Large intestine (tissue), 3 donors: ENCODE results near the gene GUCY1A1. TPM values are rescaled to one million over a fixed set of nuclear protein-coding genes. Genes with fewer than 3 reads are reported as not detected.

Experiments used
- DNase-seq, 2 donors: peaks; one replicate each; pipeline versions ENCODE4 v3.0.0 to v3.0.0-alpha.2; 2013
- H3K27ac ChIP-seq: one replicate; pipeline ENCODE4 v1.5.1; 2013; ENCODE audit warnings: low read length
- H3K27me3 ChIP-seq: 2 replicates; pipeline ENCODE4 v1.6.1; 2013; ENCODE audit warnings: low read length; ENCODE audit not compliant: control insufficient read depth, insufficient read depth
- H3K36me3 ChIP-seq: 2 replicates; pipeline ENCODE4 v1.6.1; 2013; ENCODE audit warnings: low read length; ENCODE audit not compliant: control insufficient read depth, insufficient read depth
- H3K4me1 ChIP-seq: one replicate; pipeline ENCODE4 v1.6.1; 2013; ENCODE audit warnings: low read length; ENCODE audit not compliant: control insufficient read depth, insufficient read depth
- H3K4me3 ChIP-seq: one replicate; pipeline ENCODE4 v1.5.1; 2013; ENCODE audit warnings: low read length
- H3K9me3 ChIP-seq: one replicate; pipeline ENCODE4 v1.6.1; 2013; ENCODE audit warnings: mild to moderate bottlenecking, low read depth, low read length, moderate library complexity; ENCODE audit not compliant: control insufficient read depth
- WGBS: methylation state at CpG from one replicate; pipeline ENCODE4 v1.1.5; 2013; ENCODE audit warnings: low lambda C conversion rate; ENCODE audit not compliant: insufficient coverage; 5-methylcytosine and 5-hydroxymethylcytosine counted together
- polyA plus RNA-seq: library from polyadenylated mRNA; unstranded; fragments of 120-200 nt; gene quantifications from one replicate; pipeline ENCODE4 v1.2.1, GENCODE V29; 2013

GUCY1A1 gene
- polyA plus RNA-seq, 1 donor, result 25.3 TPM

GRCh38 chr4:155658681-155659064, 8.0 kb upstream of the GUCY1A1 start:
- Histone ChIP-seq H3K4me1 (no peaks in the 10 kb centered on the region), H3K9me3 (no peaks in the 10 kb centered on the region), H3K27me3 (no peaks in the 10 kb centered on the region), H3K27ac (no peak overlapping the region), H3K4me3 (no peak overlapping the region), H3K36me3 (no peaks in the 10 kb centered on the region)
- no CpG with 5 or more reads among the region's 1 CpG for WGBS
- no peak for DNase-seq

DNA sequence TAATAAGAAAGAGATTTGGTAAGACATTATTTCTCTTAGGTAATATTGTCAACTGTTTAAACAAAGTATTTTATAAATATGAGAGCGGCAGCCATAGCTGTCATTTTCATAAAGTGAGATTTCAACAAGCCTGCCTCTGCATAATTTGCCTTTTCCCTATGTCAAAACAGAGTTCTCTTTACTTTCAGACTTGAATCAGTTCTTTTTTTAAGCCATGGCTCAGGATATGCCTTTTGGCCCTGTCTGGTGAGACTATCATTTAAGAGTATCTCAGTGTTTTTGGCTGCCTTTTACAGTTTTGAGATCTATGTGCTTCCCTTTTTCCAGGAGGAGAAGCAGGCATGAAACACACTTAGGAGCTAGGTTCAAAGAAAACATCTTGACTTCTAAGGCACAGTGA, 7.5 kb upstream of the GUCY1A1 start:
- no peak overlapping the region for H3K4me3 ChIP-seq
- no peaks in the 10 kb centered on the region for H3K9me3 ChIP-seq
- no CpG with 5 or more reads among the region's 1 CpG for WGBS
- no peak overlapping the region for H3K27ac ChIP-seq
- H3K27me3 ChIP-seq, result no peaks in the 10 kb centered on the region
- no peak for DNase-seq
- H3K36me3 ChIP-seq, result no peaks in the 10 kb centered on the region
- H3K4me1 ChIP-seq, result no peaks in the 10 kb centered on the region

- Histone ChIP-seq H3K27ac (no peak overlapping the region), H3K4me3 (no peak overlapping the region), H3K9me3 (no peaks in the 10 kb centered on the region), H3K36me3 (no peaks in the 10 kb centered on the region), H3K27me3 (peaks cover 4% of the 10 kb centered on the region), H3K4me1 (no peaks in the 10 kb centered on the region)
- no peak for DNase-seq
- WGBS, result 80% methylated on average over 1 of the region's 2 CpGs
Observed at GRCh38 chr4:155660436-155660835, 6.2 kb upstream of the GUCY1A1 start.

DNA sequence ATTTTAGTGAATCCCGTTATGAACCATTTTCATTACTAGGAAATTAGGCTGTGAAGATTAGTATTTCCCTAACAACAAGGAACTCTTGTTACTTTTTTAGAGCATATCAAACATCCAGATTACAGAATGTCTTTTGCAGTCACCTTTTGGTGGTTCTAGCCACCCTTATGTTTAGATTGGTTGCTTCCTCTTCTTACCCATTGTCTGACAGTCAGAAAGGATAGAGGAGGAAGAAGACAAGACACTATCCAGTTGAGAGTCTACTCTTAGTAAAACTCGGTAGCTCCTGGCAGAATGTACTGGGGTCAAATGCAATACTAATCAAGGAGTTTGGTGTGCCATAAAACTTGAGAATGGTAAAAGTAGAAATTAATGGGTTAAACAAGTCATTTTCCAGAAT, 1.6 kb upstream of the GUCY1A1 start:
- peaks cover 30% of the 10 kb centered on the region for H3K27me3 ChIP-seq
- no peaks in the 10 kb centered on the region for H3K36me3 ChIP-seq
- peaks cover 2% of the 10 kb centered on the region for H3K4me1 ChIP-seq
- DNase-seq, result no peak
- no peak overlapping the region for H3K4me3 ChIP-seq
- H3K9me3 ChIP-seq, result no peaks in the 10 kb centered on the region
- WGBS, result 100% methylated on average over 1 of the region's 2 CpGs
- H3K27ac ChIP-seq, result no peak overlapping the region

- Histone ChIP-seq H3K4me1 (peaks cover 2% of the 10 kb centered on the region), H3K27ac (peak overlapping the region; percentile 70), H3K9me3 (no peaks in the 10 kb centered on the region), H3K36me3 (no peaks in the 10 kb centered on the region), H3K4me3 (peak overlapping the region; percentile 63), H3K27me3 (peaks cover 35% of the 10 kb centered on the region)
- peak; percentile 18 to 80 for DNase-seq
- WGBS, result no CpG with 5 or more reads among the region's 27 CpGs
Observed at GRCh38 chr4:155667222-155667567, 547 bp downstream of the GUCY1A1 start.

DNA sequence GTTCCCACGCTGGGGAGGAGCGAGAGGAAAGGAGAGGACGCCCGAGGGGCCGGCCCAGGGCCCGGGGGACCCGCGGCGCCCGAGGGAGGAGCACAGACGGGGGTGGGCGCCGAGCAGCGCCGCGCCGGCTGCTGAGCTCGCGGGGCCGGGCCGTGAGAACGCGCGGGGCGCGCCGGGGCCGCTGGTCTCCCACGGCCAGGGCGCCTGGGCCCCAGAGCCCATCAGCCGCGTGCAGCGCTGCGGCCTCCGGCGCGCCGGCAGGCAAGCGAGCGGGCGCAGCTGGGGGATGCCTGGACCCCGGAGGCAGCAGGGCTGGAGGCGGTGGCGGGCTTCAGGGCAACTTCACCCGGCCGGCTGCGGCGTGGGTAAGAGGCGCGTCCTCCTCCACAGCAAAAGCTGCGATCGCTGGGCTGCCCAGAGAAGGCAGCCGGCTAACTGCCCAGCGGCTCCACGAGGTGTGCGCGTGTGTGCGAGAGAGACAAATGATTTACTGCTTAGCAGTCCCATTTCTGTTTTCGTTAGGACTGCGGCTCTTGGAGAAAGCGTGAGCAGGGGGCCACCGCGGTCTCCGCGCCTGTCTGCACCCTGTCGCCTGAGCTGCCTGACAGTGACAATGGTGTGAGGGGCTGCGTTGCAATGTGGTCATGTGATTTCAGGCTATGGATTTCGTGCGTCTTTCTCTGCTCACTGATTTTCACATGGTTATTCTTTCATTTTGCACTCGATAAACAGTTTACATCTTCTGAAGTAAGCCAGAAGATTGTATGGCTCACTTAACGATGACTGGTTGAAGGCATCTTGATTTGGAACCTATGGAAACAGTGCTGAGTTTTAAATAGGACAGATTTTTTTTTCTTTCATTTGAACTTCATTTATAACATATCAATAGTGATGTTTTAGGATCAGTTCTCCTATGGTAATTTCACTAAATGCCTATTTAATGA, 1.2 kb downstream of the GUCY1A1 start:
- peaks cover 2% of the 10 kb centered on the region for H3K4me1 ChIP-seq
- peak; percentile 14 to 81 for DNase-seq
- WGBS, result no CpG with 5 or more reads among the region's 71 CpGs
- no peaks in the 10 kb centered on the region for H3K36me3 ChIP-seq
- peak overlapping the region; percentile 70 for H3K27ac ChIP-seq
- peak overlapping the region; percentile 63 for H3K4me3 ChIP-seq
- peaks cover 35% of the 10 kb centered on the region for H3K27me3 ChIP-seq
- no peaks in the 10 kb centered on the region for H3K9me3 ChIP-seq

DNA sequence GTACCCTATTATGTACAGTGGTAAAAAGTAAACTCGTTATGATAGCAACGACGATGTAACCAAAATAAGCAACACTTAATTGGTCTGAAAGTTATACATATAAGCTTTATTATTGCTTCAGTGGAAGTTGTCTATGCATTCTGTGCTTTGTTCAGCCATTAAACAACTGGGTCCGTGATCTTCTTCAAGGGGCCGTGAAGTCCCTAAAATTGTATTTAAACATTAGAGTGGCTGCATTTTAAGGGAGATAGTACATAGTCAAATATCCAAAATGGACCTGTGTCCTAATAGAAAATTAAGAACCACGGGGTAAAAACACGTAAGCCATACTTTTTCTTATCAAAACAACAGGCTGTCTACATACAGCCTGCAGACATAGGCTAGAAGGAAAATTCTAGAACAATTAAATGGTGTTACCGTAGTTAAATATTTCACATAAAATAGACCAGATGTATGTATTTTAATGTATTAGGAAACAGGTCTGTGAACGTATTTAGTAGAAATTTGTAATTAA, 2.1 kb downstream of the GUCY1A1 start:
- no peaks in the 10 kb centered on the region for H3K36me3 ChIP-seq
- peaks cover 35% of the 10 kb centered on the region for H3K27me3 ChIP-seq
- WGBS, result 88% methylated on average over 5 of the region's 9 CpGs
- peak overlapping the region; percentile 54 for H3K27ac ChIP-seq
- no peak for DNase-seq
- H3K4me1 ChIP-seq, result peaks cover 2% of the 10 kb centered on the region
- H3K9me3 ChIP-seq, result no peaks in the 10 kb centered on the region
- H3K4me3 ChIP-seq, result peak overlapping the region; percentile 55

DNA sequence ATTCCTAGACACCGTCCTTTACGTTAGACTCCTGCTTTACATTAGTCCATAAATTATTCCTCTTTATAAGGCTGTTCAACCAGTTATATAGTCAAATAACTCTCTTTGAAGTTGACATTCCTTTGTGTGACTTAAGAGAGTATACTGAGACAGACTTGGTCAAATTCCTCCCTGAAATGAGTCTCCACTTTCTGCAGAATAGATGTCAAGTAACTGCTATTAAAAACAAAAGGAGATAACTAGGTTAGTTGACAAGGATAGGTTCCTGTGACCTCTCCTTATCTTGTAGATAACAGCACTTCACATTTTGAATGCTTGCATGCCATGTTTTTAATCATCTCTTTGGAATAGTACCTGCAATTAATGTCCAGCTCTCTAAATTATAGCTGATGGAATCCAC, 5.7 kb downstream of the GUCY1A1 start:
- peaks cover 16% of the 10 kb centered on the region for H3K27me3 ChIP-seq
- peak in 1 of 2 donors; percentile 9 for DNase-seq
- H3K36me3 ChIP-seq, result no peaks in the 10 kb centered on the region
- WGBS, result no CpG with 5 or more reads among the region's 2 CpGs
- peaks cover 2% of the 10 kb centered on the region for H3K4me1 ChIP-seq
- H3K27ac ChIP-seq, result no peak overlapping the region
- no peak overlapping the region for H3K4me3 ChIP-seq
- H3K9me3 ChIP-seq, result no peaks in the 10 kb centered on the region

- 100% methylated on average over 1 of the region's 3 CpGs for WGBS
- H3K27me3 ChIP-seq, result peaks cover 9% of the 10 kb centered on the region
- no peak overlapping the region for H3K4me3 ChIP-seq
- no peak overlapping the region for H3K27ac ChIP-seq
- no peak for DNase-seq
- H3K4me1 ChIP-seq, result no peaks in the 10 kb centered on the region
- no peaks in the 10 kb centered on the region for H3K36me3 ChIP-seq
- no peaks in the 10 kb centered on the region for H3K9me3 ChIP-seq
Observed at GRCh38 chr4:155673453-155673979, 6.9 kb downstream of the GUCY1A1 start.

DNA sequence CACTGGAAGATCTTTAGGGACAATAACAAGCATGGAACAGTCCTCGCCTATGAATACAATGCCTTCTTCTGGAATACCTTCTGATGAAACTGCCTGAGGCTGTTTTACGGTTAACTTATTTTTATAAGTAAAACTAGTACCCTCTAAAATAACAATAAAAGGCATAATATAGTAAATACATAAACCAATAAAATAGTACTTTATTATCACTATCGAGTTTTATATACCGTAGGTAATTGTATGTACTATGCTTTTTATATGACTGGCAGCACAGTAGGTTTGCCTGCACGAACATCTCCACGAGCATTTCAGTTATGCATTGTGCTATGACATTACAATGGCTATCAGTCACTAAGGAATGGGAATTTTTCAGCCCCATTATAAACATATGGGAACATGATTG, 8.0 kb downstream of the GUCY1A1 start:
- H3K36me3 ChIP-seq, result no peaks in the 10 kb centered on the region
- peaks cover 3% of the 10 kb centered on the region for H3K9me3 ChIP-seq
- no peaks in the 10 kb centered on the region for H3K4me1 ChIP-seq
- no peak overlapping the region for H3K4me3 ChIP-seq
- H3K27me3 ChIP-seq, result peaks cover 5% of the 10 kb centered on the region
- no peak overlapping the region for H3K27ac ChIP-seq
- WGBS, result 81% methylated on average over 4 of the region's 6 CpGs
- no peak for DNase-seq
